GM19455 (cell line): ENCODE results near the gene SSRP1.

Experiments used
- ATAC-seq: cut with Tn5 transposase; IDR thresholded peaks from one replicate; pipeline ENCODE4 v1.9.1; 2021; ENCODE audit not compliant: unreplicated experiment

The SSRP1 gene

DNA sequence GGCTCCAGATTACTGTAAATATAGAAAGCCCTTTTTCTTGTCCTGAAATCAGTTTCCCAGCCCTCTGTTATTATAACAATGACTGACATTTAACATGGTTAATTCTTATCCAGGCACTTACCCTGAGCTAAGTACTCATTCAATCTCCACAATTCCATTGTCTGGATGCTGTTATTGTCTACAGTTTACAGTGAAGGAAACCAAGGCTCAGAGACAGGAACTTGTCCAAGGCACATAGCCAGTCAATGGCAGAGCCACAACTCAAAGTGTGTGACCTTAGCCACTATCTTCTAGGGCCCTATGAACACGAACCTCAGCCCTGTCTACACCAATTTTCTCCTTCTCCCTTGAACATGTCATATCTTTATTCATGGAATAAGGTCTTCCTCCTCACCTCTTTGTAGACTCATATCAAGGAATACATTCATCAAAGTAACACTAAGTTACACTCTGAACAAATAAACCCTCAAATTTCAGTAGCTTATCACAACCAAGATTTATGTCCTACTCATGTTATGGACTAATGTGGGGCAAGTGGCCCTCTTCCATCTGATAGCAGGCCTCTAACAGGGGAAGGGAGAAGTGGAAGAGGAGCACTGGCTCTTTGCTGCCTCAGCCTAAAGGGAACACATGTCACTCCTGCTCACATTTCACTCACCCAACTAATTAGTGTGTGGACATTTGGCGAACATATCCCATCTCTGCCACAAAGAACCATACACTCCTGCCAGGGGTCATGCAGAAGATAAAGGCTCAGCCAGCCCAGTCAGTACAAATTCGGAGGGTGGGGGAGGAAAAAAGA, 59.3 kb downstream of the SSRP1 start:
- no peak for ATAC-seq
